Activated CD4-positive, alpha-beta T cell treated with anti-CD3 and anti-CD28 coated beads, Interleukin-10, Interleukin-2, amounts not matched to agents 100 ng/mL and 50 ng/mL, durations not matched to agents 16 hours and 8 hours (primary cell): ENCODE measurements around the gene TXN2.
"Not testable (repeated sequence)": the region's sequence is repeated elsewhere in the genome, so short reads cannot be mapped to it uniquely, and the experiment has no call there.

Source experiments
- DNase-seq: peaks from one replicate; pipeline ENCODE4 v3.0.0-alpha.2; 2020

The TXN2 gene, protein sequence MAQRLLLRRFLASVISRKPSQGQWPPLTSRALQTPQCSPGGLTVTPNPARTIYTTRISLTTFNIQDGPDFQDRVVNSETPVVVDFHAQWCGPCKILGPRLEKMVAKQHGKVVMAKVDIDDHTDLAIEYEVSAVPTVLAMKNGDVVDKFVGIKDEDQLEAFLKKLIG

DNA sequence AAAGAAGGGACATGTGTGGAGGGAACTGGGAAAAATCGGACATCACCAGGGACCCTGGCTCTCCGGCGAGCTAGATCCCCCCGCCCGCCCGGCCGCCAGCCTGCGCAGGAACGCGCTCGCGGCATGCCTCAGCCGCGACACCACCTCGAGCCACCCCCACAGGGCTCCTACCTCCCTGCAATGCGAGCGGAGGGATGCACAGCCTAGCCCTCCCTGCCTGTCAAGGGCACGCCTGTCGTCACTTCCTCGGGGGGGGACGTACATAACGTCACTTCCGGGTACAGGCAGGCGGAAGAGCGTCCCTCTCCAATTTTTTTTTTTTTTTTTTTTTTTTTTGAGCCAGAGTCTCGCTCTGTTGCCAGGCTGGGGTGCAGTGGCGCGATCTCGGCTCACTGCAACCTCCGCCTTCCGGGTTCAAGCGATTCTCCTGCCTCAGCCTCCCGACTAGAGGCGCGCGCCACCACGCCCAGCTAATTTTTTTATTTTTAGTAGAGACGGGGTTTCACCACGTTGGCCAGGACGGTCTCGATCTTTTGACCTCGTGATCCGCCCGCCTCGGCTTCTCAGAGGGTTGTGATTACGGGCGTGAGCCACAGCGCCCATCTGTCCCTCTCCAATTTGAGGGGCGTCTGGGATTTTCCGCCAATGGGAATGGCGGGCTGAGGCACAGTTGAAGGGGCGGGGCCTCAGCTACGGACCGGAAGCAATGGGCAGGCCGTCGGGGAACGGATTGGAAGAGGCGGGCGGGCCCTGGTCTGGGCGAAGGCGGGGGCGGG lies at the start of gene TXN2:
TXN2 (minus strand) TSS at position 248 of the 776 bp plus-strand sequence. CDS start 803 bp downstream, outside the sequence.
- DNase-seq: peak; percentile 98

DNA sequence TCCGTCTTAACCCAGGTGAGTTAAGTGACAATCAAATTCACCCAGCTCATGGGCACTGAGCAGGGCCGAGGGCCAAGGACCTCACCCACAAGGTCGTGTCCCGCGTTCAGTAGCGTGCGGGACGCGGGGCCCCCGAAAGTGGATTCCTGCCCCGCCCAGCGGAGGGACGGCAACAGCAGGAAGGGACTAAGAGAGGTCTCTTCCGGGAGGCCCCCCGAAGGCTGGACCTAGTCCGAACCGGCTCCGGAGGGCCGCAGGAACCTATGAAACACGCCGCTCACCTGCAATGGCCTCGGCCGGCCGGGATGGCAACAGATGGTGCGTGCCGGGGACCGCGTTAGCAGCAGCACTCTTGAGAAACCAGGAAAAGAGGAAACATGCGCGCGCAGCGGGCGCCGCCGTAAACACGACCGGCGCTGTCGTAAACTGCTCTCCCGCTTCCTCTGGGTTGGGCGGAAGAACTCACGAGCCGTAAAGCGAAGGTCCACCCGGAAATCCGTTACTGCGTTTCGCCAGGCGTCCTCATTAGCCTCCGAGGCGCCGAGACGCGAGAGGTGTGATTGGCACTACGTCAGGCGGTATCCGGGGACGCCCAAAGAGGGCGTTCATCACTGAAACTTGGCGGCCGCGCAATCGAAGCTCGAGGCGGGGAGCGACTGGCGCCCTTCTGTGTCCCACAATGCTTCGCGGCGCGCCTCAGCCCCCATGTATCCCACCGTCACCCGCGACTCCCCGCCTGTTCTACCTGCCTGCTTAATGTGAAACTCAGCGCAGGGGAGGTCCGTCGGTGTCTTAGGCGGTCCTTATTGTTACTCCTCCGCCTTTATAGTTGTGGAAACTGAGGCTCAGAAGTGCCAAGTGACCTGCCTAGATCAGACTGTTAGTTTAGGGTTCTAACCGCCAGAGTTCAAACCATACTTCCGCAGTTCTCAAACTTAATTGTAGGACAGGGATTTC lies 47.6 kb upstream of the TXN2 start, which contains the start of gene EIF3D:
EIF3D (minus strand) TSS at position 372 of the 957 bp plus-strand sequence. CDS start 3,045 bp downstream, outside the sequence.
- peak; percentile 100 for DNase-seq

DNA sequence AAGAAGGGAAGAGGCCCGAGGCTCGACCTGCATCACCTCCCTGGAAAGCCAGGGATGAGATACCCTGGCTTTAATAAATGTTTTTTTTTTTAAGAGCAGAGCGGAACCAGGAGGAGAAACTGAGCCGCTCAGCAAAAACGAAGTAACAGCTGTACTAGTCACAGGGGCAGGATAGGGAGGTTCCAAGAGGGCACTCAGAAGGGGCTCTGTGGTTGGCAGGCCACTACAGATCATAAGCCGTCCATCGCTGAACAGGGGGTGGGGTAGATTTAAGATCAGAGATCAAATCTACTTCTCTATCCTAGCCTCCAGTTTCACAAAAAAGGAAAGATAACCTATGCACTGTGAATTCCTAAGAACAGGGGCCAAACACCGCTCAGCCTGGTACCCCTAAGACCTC lies 46.9 kb upstream of the TXN2 start:
- peak; percentile 26 for DNase-seq

DNA sequence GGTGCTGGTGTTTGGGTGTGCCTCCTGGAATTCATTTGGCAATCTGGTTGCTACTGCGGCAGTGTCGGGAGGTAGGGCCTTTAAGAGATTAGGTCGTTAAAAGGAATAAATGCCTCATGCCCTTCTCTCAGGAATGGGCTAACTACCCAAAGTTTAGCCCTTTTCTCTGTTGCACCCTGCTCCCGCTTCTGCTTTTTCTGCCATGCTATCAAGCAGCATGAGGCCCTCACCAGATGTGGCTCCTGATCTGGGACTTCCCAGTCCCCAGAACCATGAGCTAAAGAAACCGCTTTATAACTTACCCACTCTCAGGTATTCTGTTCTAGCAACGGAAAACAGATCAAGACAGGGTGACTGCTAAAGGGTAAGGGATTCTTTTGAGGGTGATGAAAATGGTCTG lies 41.2 kb upstream of the TXN2 start:
- no peak for DNase-seq

DNA sequence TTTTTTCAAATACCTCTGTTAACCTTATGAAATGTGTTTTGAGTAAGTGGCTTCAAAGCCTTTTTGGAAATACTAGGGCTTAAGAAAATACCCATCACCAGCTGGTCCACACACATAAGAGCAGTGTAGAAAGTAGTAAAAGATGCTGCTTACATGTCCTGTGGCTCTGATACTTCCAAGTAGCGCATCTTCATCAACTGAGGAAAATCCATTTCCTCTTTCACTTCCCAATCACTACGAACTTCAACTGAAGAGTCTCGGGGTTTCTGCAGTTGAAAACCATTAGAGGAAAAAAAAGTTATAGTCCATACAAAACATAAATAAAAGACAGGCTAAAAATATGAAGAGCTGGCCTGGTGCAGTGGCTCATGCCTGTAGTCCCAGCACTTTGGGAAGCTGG lies 39.0 kb upstream of the TXN2 start:
- no peak for DNase-seq

DNA sequence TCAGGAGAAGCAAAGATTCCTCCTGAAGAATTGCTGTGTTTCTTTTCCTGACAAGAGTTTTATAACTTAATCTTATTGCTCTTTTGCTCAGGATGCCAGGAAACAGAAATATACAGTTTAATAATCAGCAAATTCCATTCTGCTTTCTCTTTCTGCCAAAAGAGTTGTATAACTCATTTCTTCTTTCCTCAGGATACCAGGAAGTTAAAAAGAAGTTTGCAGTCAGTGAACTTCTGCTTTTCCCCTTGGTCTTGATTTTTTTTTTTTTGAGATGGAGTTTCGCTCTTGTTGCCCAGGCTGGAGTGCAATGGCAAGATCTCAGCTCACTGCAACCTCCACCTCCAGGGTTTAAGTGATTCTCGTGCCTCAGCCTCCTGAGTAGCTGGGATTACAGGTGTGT lies 38.5 kb upstream of the TXN2 start:
- DNase-seq: not testable (repeated sequence)

DNA sequence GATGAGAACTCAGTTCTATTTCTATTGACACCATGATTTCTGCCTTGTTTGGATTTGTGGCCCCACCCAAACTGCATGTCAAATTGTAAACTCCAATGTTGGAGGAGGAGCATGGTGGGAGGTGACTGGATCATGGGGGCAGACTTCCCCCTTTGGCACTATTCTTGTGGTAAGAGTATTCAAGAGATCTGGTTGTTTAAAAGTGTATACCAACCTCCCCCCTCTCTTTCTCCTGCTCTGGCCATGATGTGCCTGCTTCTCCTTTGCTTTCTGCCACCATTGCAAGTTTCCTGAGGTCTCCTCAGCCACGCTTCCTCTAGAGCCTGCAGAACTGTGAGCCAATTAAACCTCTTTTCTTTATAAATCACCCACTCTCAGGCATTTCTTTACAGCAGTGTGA lies 33.3 kb upstream of the TXN2 start:
- DNase-seq: no peak

DNA sequence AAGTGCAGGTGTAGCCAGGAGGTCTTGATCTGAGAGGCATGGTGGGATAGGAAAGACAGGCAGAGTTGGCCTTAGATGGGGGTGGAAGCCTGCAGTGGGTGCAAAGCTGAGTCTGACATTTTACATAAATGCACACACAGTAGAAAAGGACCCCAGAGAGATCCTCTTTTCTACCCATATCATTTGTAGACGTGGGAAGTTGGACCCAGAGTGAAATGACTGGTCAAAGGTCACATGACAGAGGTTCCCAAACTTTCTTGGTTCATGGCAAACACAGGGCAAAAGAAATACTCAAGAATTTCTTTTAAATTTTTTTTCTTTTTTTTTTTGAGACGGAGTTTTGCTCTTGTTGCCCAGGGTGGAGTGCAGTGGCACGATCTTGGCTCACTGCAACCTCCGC lies 31.6 kb upstream of the TXN2 start:
- DNase-seq: no peak

DNA sequence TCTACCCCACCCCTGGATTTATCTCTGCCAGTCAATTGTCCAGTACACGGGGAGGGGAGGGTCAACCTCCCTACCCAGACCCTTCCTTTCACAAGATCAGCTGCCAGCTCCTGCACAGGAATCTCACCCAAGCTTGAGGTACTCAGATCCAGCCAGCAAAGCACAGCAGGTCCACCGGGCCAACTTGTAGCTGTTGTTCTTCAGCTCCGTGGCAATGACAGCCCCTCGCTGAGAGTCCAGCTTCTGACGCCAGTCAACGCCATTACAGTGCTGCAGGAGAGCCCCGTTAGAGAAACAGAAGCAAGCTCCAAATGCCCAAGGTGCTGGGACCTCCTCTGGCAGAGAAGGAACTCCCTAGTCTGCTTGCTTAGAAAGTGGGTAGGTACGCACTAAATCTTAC lies 30.9 kb upstream of the TXN2 start:
- no peak for DNase-seq

DNA sequence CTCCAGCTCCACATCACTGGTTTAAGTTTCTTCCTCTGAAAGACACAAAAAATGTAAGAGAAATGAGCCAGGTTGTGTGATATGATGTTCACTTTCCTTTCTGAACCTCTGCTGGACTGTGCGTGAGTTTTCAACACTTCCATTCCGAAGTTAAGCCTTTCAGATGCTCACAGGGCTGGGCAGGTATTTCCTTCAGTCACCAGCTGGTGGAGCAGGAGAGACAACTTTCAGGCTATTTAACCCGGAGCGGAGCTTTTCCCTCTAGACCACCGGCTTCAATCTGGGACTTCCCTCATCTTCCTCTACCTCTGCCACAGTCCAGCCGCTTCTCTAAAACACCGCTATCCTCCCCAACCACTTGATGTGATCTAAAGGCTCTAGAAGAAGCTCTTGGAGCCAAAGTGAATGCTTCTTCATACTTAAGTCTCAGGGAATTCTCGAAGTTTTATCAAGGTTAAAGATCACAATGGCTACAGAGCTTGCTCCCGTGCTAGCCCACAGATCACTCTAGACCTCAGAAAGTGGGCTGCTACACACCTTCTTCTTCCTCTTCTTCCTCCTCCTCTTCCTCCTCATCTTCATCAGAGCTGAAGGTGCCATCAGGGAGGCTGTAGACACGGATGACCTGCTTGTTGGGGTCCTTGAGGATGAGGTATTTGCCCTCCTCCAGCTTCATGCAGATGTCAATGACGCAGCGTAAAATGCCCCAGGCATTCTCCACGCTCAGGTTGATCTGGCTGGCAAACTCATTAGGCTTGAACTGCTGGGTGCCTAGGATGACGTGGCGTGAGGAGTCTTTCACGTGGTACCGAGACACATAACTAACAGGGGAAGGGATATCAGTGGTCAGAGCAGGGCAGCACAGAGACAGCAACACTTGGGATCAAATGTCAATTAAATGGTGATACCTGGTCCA lies 29.8 kb upstream of the TXN2 start:
- DNase-seq: peak; percentile 39

DNA sequence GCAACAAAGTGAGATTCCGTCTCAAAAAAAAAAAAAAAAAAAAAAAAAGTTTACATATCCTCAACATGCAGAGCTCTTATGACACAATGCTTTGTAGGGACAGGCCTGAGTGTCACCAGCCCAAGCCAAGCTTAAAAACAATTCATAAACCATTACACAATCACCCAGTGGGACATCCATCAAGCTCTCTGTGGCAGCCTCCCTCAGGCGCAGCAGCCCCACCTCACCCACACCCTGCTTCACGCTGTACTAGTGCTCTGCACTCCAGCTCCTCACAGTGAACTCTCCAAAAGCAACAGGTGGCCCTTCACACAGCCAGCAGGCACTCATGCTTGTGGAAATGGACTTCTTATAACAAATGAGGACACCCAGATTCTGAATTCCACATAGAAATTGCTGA lies 28.9 kb upstream of the TXN2 start:
- no peak for DNase-seq

DNA sequence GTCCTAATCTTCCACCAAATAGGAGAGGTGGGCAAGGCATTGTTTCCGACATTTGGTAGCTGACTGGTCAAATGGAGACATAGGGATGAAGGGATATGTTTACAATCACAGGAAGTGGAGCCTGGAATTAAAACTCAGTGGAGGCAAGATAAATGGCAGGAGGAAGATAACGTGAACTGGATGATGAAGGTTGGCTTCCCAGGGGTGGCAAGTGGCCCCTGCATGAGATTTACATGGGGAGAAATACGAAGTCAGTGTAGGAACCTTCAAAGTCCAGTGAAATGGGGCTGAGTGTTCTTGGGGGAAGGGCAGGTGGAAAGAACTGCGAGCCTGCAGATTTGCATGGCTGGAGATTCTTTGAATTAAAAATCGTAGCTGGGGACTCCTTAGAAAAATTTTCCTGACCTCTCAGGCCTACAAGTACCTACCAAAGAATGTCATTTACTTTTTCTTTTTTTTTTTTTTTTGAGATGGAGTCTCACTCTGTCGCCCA lies 26.1 kb upstream of the TXN2 start:
- no peak for DNase-seq

DNA sequence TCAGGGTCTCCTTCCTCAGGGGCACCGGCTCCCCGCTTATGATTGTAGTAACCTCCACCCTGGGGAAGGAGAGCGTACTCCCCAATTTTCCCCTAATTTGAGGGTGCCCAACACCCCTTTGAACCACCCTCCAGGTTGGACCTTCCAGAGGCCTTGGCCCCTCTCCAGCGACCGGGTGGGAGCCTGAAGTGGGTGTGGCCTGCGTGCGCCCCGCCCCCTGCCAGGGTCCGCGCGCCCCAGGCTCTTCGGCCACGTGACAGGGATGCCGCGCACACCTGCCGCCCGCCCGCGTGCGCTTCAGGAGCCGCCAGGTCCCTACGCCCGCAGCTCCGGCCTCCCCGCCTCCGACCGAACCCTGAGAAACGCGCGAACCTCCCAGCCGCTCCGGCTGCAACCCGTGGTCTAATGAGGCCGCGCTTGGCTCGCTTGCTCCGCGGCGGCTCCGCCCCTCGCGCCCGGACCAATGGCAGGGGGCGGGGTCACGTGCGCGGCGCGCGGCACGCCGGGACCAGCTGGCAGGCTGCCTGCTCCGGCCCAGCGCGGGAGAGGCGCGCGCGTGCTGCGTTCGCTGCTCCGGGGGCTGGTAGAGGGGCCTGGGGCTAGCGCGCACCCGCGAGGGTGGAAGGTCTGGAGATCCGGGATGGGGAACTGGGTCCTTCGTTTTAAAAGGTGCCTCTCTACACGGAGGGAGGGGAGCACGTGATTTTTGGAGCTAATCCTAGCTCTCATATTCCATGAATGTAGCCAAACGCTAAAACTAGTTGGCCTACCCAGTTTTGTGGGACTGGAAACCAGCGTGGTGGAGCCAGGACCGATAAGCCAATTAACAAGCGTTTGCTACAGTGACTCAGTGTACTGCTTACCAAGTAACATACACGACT lies 25.4 kb upstream of the TXN2 start, which contains the start of gene FOXRED2:
FOXRED2 (minus strand) TSS at position 404 of the 881 bp plus-strand sequence. CDS start 618 bp downstream, outside the sequence.
- DNase-seq: peak; percentile 93

DNA sequence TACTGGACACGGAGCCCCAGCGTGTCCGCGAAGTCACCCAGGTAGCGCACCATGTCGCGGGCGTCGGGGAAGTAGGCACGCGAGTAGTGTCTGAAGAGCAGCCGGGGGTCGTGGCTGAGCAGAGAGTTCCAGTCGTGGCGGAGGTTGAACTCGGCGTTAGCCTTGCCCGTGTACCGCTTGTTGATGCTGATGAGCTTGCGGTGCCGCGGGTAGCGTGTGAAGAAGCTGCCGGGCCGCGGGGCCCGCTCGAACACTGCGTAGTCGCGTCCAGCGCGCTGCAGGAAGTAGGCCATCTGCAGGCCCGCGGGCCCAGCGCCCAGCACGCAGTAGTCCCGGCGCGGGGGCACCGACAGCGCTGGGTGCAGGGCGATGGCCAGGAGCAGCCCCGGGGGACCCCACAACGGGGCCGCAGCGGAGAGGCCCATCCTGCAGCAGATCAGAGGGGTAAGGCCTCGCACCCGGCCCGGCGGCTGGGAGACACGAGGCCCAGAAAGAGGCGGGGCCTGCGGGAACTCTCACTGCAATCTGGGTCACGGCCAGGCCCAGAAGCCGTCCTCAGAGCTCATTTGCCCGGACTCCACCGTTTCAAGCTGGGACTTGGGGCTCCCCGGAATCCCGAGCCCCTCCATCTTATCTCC lies 24.7 kb upstream of the TXN2 start:
- no peak for DNase-seq

DNA sequence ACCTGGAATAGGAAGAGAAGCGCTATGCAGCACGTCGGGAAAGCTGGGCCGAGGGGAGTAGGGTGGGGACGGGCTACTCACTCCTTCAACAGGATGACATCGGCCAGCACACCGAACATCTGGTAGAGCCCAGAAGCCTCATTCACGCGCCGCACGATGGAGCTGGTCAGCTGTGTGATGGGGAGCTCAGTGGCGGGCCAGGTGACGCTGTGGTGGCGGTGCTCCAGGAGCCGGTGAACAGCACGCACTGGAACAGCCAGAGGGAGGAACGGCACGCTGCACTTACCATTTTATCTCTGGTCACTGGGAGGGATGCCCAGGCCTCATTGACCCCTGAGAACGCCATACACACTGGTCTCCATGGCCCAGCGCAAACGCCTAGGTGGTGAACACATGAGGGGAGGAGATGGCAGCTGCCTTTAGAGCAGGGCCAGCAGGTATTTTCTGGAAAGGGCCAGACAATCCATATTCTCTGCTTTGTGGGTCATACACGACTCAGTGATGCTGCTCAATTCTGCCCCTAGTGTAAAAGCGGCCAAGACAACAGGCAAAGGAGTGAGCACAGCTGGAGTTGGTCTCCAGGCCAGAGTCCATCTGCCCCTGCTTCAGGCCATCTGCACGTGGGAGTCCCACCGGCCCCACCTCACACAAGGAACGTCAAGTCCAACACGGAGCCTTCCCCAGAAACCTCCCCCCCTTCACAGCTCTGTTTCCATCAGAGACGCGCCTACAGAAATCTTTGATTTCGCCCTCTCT lies 16.6 kb upstream of the TXN2 start:
- no peak for DNase-seq

DNA sequence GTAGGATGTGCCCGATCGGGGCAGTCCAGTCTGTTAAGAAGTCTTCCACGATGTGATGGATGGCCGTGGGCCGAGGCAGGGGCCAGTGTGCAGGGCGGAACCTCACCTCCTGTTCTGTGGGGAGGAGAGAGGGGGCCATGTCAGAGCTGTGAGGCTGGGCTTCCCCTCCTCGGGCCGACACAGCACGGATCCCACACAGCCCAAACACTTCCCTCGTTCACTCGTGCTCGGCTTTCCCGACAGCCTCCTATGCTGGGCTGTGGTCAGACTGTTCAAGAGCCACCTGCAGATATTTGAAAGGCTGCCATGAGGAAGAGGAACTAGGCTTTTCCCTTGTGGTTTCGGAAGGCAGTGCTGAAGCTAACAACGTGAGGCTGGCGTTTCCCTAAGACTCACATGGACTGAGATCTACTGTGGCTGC lies 12.3 kb upstream of the TXN2 start:
- DNase-seq: no peak

DNA sequence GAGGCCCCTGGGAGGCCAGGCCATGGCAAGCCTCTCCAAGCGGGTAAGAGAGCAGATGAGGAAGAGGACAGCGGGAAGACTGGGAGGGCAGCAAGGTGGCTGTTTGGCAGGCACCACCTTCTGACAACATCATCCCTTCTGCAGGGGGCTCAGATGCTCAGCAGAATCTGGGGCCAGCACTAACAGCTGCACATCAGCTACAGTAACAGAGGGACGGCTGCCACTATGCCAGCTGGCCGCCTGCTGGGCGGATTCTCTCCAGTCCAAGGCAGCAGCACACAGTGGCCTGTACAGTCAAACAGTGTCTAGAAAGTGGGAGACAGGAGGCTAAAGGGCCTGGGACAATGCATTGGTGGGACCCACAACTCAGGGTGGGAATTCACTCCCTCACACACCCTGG lies 10.7 kb upstream of the TXN2 start:
- no peak for DNase-seq

DNA sequence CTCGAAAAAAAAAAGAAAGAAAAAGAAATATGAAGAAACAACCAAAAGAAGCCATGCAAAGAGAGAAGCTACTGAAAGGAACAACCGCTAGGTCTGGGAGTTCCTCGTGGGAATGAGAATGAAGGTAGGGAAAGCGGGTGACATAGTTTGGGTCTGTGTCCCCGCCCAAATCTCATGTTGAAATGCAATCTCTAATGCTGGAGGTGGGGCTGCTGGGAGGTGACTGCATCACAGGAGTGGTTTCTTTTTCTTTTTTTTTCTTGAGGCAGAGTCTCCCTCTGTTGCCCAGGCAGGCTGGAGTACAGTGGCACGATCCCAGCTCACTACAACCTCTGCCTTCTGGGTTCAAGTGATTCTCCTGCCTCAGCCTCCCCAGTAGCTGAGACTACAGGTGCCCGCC lies 9.7 kb upstream of the TXN2 start:
- DNase-seq: no peak

DNA sequence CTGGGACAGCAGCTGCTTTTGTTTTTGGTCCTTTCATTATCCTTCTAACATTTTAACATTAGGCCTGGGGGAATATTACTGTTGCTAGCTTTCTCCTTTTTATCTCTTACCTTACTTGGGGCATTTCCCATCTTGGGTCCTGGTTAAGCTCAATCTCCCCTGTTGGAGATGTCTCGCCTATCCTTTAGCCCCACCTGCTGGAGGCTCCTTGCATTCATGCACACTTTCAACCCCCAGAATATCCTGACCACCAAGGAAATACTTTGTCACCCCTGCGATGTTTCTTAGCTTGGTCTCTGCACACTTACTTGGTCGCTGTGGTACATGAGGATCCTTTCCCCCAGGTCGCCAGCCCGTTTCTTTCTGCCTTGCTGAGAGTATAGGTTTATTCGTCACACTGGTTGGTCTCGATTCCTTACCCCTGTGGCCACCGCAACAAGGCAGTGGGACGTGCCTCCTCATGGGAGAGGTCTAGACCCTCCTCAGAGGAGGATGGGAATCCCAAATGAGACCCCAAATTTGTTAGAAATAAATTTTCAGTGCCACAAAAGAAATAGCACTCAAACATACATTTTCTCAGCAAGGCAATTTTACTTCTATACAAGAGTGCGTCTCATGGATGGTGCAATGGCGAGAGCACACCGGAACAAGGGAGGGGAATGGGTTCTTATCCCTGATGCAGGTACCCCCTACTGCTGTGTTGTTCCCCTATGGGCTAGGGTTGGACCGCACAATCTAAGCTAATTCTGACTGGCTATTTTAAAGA lies 5.4 kb upstream of the TXN2 start:
- DNase-seq: peak; percentile 56
